SK-N-SH (cell line): ENCODE measurements around the gene PUSL1. TPM values are rescaled to one million over a fixed set of nuclear protein-coding genes. Genes with fewer than 3 reads are reported as not detected.

ENCODE experiments used
- CTCF ChIA-PET: fragments of 300-600, 350-600 bp; formaldehyde crosslinking; extraction: SDS; loops from one replicate; lab custom pipeline; 2021; lab: Yijun Ruan, JAX
- POLR2A ChIA-PET: fragments of 350-600 bp; sonication (Branson Sonifier 250); formaldehyde crosslinking; extraction: SDS; loops from one replicate; lab custom pipeline; 2020; ENCODE audit warnings: antibody characterized with exemption, inconsistent platforms; lab: Yijun Ruan, JAX
- DNase-seq: peaks from one replicate; pipeline ENCODE4 v3.0.0; 2012
- H2AFZ ChIP-seq: fragments of 200-600 bp; sonication (generic); 2 replicates; pipeline ENCODE4 v1.8.1; 2016; ENCODE audit warnings: antibody characterized with exemption, mild to moderate bottlenecking, low read depth
- H3F3A ChIP-seq: fragments of 200-600 bp; sonication (generic); replicated peaks from 2 replicates; pipeline ENCODE3; 2016; ENCODE audit warnings: antibody characterized with exemption, mild to moderate bottlenecking; ENCODE audit not compliant: insufficient read depth
- H3K27ac ChIP-seq, 2 experiments: fragments of 200-500 bp in 1 of 2; fragments of 200-600 bp in 1 of 2; sonication (Bioruptor generic) in 1 of 2; sonication (generic), shearing (Covaris generic) in 1 of 2; 2 replicates each; pipeline versions ENCODE4 v1.5.1 to v1.6.1; 2014 to 2016; ENCODE audit warnings: low read depth in 2 of 2, inconsistent platforms in 1 of 2, low read length in 1 of 2, mild to moderate bottlenecking in 1 of 2, mixed read lengths in 1 of 2
- H3K27me3 ChIP-seq: fragments of 200-600 bp; sonication (generic), shearing (Covaris generic); 2 replicates; pipeline ENCODE4 v1.6.1; 2016; ENCODE audit warnings: mixed run types; ENCODE audit not compliant: insufficient read depth
- H3K36me3 ChIP-seq, 2 experiments: fragments of 200-500 bp in 1 of 2; fragments of 200-600 bp in 1 of 2; sonication (Bioruptor generic) in 1 of 2; sonication (generic) in 1 of 2; replicated peaks in 1 of 2; 2 replicates each; pipeline versions ENCODE3 to v1.5.1; 2014 to 2016; ENCODE audit warnings: low read length in 1 of 2, mild to moderate bottlenecking in 1 of 2; ENCODE audit not compliant: insufficient read depth in 2 of 2, control insufficient read depth in 1 of 2
- H3K4me1 ChIP-seq, 2 experiments: fragments of 200-500 bp in 1 of 2; fragments of 200-600 bp in 1 of 2; sonication (Bioruptor generic) in 1 of 2; sonication (generic), shearing (Covaris generic) in 1 of 2; 2 replicates each; pipeline versions ENCODE4 v1.5.1 to v1.6.1; 2014 to 2016; ENCODE audit warnings: low read depth in 1 of 2, low read length in 1 of 2, mixed run types in 1 of 2; ENCODE audit not compliant: insufficient read depth in 2 of 2, control insufficient read depth in 1 of 2
- H3K4me2 ChIP-seq: fragments of 200-600 bp; sonication (generic), shearing (Covaris generic); 2 replicates; pipeline ENCODE4 v1.6.1; 2017; ENCODE audit warnings: mixed run types
- H3K4me3 ChIP-seq, 2 experiments: fragments of 200-500 bp in 1 of 2; fragments of 200-600 bp in 1 of 2; sonication (Bioruptor generic) in 1 of 2; sonication (generic), shearing (Covaris generic) in 1 of 2; 2 replicates each; pipeline versions ENCODE4 v1.5.1 to v1.8.1; 2014 to 2016; ENCODE audit warnings: low read depth in 2 of 2, inconsistent platforms in 1 of 2, low read length in 1 of 2, mild to moderate bottlenecking in 1 of 2, mixed read lengths in 1 of 2, moderate library complexity in 1 of 2
- H3K79me2 ChIP-seq: fragments of 200-600 bp; sonication (generic); 2 replicates; pipeline ENCODE4 v1.8.1; 2017; ENCODE audit warnings: mild to moderate bottlenecking; ENCODE audit not compliant: insufficient read depth
- H3K9ac ChIP-seq: fragments of 200-600 bp; sonication (generic); 2 replicates; pipeline ENCODE4 v1.6.1; 2017; ENCODE audit warnings: mixed run types
- H3K9me2 ChIP-seq: fragments of 200-600 bp; sonication (generic); 2 replicates; pipeline ENCODE4 v1.6.1; 2017; ENCODE audit warnings: mixed run types
- H3K9me3 ChIP-seq: fragments of 200-600 bp; sonication (generic); 2 replicates; pipeline ENCODE4 v1.6.1; 2017; ENCODE audit warnings: mixed run types, mild to moderate bottlenecking, moderate library complexity
- H4K20me1 ChIP-seq: fragments of 200-600 bp; sonication (generic); 2 replicates; pipeline ENCODE4 v1.6.1; 2017; ENCODE audit warnings: mild to moderate bottlenecking, mixed run types; ENCODE audit not compliant: insufficient read depth
- CTCF ChIP-seq: fragments of 200-600 bp; sonication (generic); IDR thresholded peaks from 2 replicates; pipeline ENCODE4 v1.6.1; 2017; ENCODE audit warnings: antibody characterized with exemption, mild to moderate bottlenecking, moderate library complexity
- ELF1 ChIP-seq: IDR thresholded peaks from 2 replicates; pipeline ENCODE4 v1.4.0; 2012
- EP300 ChIP-seq, 2 experiments: IDR thresholded peaks; 2 replicates each; pipeline versions ENCODE4 v1.4.0 to v1.6.1; 2012; ENCODE audit warnings: borderline replicate concordance in 1 of 2, low read depth in 1 of 2, low read length in 1 of 2
- FOSL2 ChIP-seq: IDR thresholded peaks from 2 replicates; pipeline ENCODE4 v1.4.0; 2012; ENCODE audit warnings: low read depth, mild to moderate bottlenecking, moderate library complexity, borderline replicate concordance
- FOXJ3 ChIP-seq: sonication (generic); formaldehyde crosslinking; IDR thresholded peaks from 2 replicates; pipeline ENCODE4 v1.5.1; 2020; ENCODE audit warnings: mild to moderate bottlenecking, missing genetic modification reagents
- FOXM1 ChIP-seq: IDR thresholded peaks from 2 replicates; pipeline ENCODE4 v1.4.0; 2012; ENCODE audit warnings: low read depth, mild to moderate bottlenecking
- IRF3 ChIP-seq: fragments of 150-350 bp; IDR thresholded peaks from 2 replicates; pipeline ENCODE4 v1.6.1; 2016; ENCODE audit warnings: mild to moderate bottlenecking, low read depth, low read length
- MAX ChIP-seq: IDR thresholded peaks from 2 replicates; pipeline ENCODE4 v1.4.0; 2012; ENCODE audit warnings: low read depth
- MXI1 ChIP-seq: IDR thresholded peaks from 2 replicates; pipeline ENCODE4 v1.6.1; 2012; ENCODE audit warnings: mild to moderate bottlenecking, low read depth, low read length, improper control_type of control experiment
- NRF1 ChIP-seq: IDR thresholded peaks from 2 replicates; pipeline ENCODE4 v1.6.1; 2012; ENCODE audit warnings: low read depth, mild to moderate bottlenecking, low read length
- RCOR1 ChIP-seq: fragments of 150-350 bp; IDR thresholded peaks from 2 replicates; pipeline ENCODE4 v1.6.1; 2017; ENCODE audit warnings: antibody characterized with exemption, low read length
- RXRA ChIP-seq: IDR thresholded peaks from 2 replicates; pipeline ENCODE4 v1.4.0; 2012; ENCODE audit warnings: low read depth, mild to moderate bottlenecking, borderline replicate concordance
- SIN3A ChIP-seq: IDR thresholded peaks from 2 replicates; pipeline ENCODE4 v1.6.1; 2012; ENCODE audit warnings: low read depth, mild to moderate bottlenecking, low read length, moderate library complexity, borderline replicate concordance
- SMC3 ChIP-seq: IDR thresholded peaks from 2 replicates; pipeline ENCODE4 v1.6.1; 2012; ENCODE audit warnings: low read depth, low read length, improper control_type of control experiment
- USF1 ChIP-seq: IDR thresholded peaks from 2 replicates; pipeline ENCODE4 v1.4.0; 2012; ENCODE audit warnings: low read depth, borderline replicate concordance
- YY1 ChIP-seq: IDR thresholded peaks from 2 replicates; pipeline ENCODE4 v1.4.0; 2012; ENCODE audit warnings: low read depth, mild to moderate bottlenecking
- WGBS: methylation state at CpG from one replicate; pipeline ENCODE4 v1.1.6; 2017; ENCODE audit warnings: low lambda C conversion rate; 5-methylcytosine and 5-hydroxymethylcytosine counted together
- polyA plus RNA-seq, 3 experiments: library from polyadenylated mRNA; depleted of rRNA; stranded (reverse); fragments of >200 nt; gene quantifications; 2 replicates each; pipeline ENCODE4 v1.2.3, GENCODE V29; 2012
- TF ChIP-seq, protein P1 (sequence below): IDR thresholded peaks from 2 replicates; pipeline ENCODE4; 2012

The PUSL1 gene
- polyA plus RNA-seq, 1 of the 3 experiments (the other 2 are of a cell fraction): 19.0 TPM

DNA sequence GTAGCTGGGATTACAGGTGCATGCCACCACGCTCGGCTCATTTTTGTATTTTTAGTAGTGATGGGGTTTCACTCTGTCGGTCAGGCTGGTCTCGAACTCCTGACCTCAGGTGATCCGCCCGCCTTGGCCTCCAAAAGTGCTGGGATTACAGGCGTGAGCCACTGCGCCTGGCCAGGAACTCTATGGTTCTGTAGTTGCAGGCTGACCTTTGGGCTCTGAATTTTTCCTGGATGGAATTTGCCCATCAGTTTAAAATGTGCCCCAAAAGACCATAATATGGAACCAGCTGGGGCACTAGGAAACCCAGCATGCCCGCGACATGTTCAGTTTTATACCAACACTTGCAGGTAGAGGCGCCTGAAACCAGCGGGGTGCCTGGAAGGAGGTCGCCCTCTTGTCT, 29.8 kb upstream of the PUSL1 start:
- Histone ChIP-seq H3K4me1 (peaks cover 0 to 17% of the 10 kb centered on the region in 2 experiments; a peak in 1 of 4 replicates), H3F3A (no peaks in the 10 kb centered on the region), H4K20me1 (no peaks in the 10 kb centered on the region), H3K9ac (no peak overlapping the region), H3K4me2 (no peak overlapping the region), H3K79me2 (no peaks in the 10 kb centered on the region), H3K9me2 (no peaks in the 10 kb centered on the region), H3K4me3 (no peak overlapping the region), H2AFZ (no peak overlapping the region), H3K27ac (no peak overlapping the region), H3K36me3 (no peaks in the 10 kb centered on the region), H3K9me3 (no peaks in the 10 kb centered on the region), H3K27me3 (no peaks in the 10 kb centered on the region)
- POLR2A ChIA-PET: no interaction called here
- TF ChIP-seq EP300 (IDR thresholded peaks at IDR 0.05; ENCODE audit: borderline replicate concordance in 1 of 2, low read depth in 1 of 2, low read length in 1 of 2): no peak
- no peak for TF ChIP-seq IRF3
- TF ChIP-seq SIN3A: no peak
- no peak for TF ChIP-seq YY1
- no peak for TF ChIP-seq FOXJ3 (CRISPR knock-in tag)
- TF ChIP-seq ELF1: no peak
- no peak for TF ChIP-seq RCOR1
- no peak for TF ChIP-seq NRF1
- TF ChIP-seq SMC3: no peak
- no peak for TF ChIP-seq MAX
- TF ChIP-seq FOXM1: no peak
- no peak for TF ChIP-seq MXI1
- TF ChIP-seq, protein P1, sequence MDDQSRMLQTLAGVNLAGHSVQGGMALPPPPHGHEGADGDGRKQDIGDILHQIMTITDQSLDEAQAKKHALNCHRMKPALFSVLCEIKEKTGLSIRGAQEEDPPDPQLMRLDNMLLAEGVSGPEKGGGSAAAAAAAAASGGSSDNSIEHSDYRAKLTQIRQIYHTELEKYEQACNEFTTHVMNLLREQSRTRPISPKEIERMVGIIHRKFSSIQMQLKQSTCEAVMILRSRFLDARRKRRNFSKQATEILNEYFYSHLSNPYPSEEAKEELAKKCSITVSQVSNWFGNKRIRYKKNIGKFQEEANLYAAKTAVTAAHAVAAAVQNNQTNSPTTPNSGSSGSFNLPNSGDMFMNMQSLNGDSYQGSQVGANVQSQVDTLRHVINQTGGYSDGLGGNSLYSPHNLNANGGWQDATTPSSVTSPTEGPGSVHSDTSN: no peak
- no peak for TF ChIP-seq RXRA
- no peak for TF ChIP-seq FOSL2
- no peak for TF ChIP-seq CTCF
- no peak for TF ChIP-seq USF1
- CTCF ChIA-PET: no interaction called here
- WGBS: 91% methylated on average over 13 of the region's 13 CpGs
- DNase-seq: no peak
